Measurements from ENCODE around the gene CLIP2. TPM values are rescaled to one million over a fixed set of nuclear protein-coding genes. Genes with fewer than 3 reads are reported as not detected.

The CLIP2 gene
- total RNA-seq, 4 donors from 2014 or later: 35.4 to 212 (median 76.6) TPM

GRCh38 chr7:74324531-74325209 is 35.5 kb downstream of the CLIP2 start:
- TF ChIP-seq POLR2A (IDR thresholded peaks at IDR 0.05) (no peak), CTCF (IDR thresholded peaks at IDR 0.05) (no peak)

GRCh38 chr7:74325210-74325565 is 36.0 kb downstream of the CLIP2 start:
- Histone ChIP-seq H3K27ac (peak overlapping the region in 1 of 4 donors; percentile 46), H3K36me3 (peaks cover 0 to 23% (median 0%) of the 10 kb centered on the region in 3 donors), H3K9me3 (no peaks in the 10 kb centered on the region), H3K27me3 (no peaks in the 10 kb centered on the region), H3K4me3 (no peak overlapping the region), H3K4me1 (peaks cover 0 to 23% (median 3%) of the 10 kb centered on the region in 4 donors)
- TF ChIP-seq CTCF (IDR thresholded peaks at IDR 0.05): no peak
- no peak for TF ChIP-seq POLR2A (IDR thresholded peaks at IDR 0.05)
- peak in 2 of 3 donors; percentile 52 to 70 for DNase-seq

More at GRCh38 chr7:74324531-74325209, 35.5 kb downstream of the CLIP2 start:
- Histone ChIP-seq H3K27ac (peak overlapping the region in 1 of 4 donors; percentile 46), H3K9me3 (no peaks in the 10 kb centered on the region), H3K27me3 (no peaks in the 10 kb centered on the region), H3K4me1 (peaks cover 0 to 23% (median 3%) of the 10 kb centered on the region in 4 donors), H3K4me3 (no peak overlapping the region), H3K36me3 (peaks cover 0 to 20% (median 0%) of the 10 kb centered on the region in 3 donors)
- DNase-seq: no peak

- Histone ChIP-seq H3K4me3 (no peak overlapping the region), H3K4me1 (peaks cover 0 to 21% (median 3%) of the 10 kb centered on the region in 4 donors), H3K36me3 (peaks cover 0 to 15% (median 0%) of the 10 kb centered on the region in 3 donors), H3K27ac (no peak overlapping the region), H3K27me3 (no peaks in the 10 kb centered on the region), H3K9me3 (no peaks in the 10 kb centered on the region)
- DNase-seq: no peak
- TF ChIP-seq CTCF (IDR thresholded peaks at IDR 0.05) (no peak), POLR2A (IDR thresholded peaks at IDR 0.05) (no peak)
Measured at GRCh38 chr7:74329225-74329624, 40.0 kb downstream of the CLIP2 start.

GRCh38 chr7:74332373-74333176 is 43.4 kb downstream of the CLIP2 start:
- Histone ChIP-seq H3K4me1 (no peaks in the 10 kb centered on the region), H3K27ac (no peak overlapping the region), H3K27me3 (no peaks in the 10 kb centered on the region), H3K9me3 (no peaks in the 10 kb centered on the region), H3K36me3 (peaks cover 0 to 17% (median 0%) of the 10 kb centered on the region in 3 donors), H3K4me3 (no peak overlapping the region)
- no peak for DNase-seq
- TF ChIP-seq CTCF (IDR thresholded peaks at IDR 0.05): no peak

- Histone ChIP-seq H3K4me1 (no peaks in the 10 kb centered on the region), H3K36me3 (peaks cover 0 to 25% (median 0%) of the 10 kb centered on the region in 3 donors), H3K27ac (no peak overlapping the region), H3K4me3 (no peak overlapping the region), H3K9me3 (no peaks in the 10 kb centered on the region), H3K27me3 (no peaks in the 10 kb centered on the region)
- DNase-seq: no peak
- TF ChIP-seq CTCF (IDR thresholded peaks at IDR 0.05): no peak
- no peak for TF ChIP-seq POLR2A (IDR thresholded peaks at IDR 0.05)
Measured at GRCh38 chr7:74334030-74334429, 44.8 kb downstream of the CLIP2 start.

All from Peyer's patch (tissue), 4 donors.